HL-60/S4 treated with retinoic acid at 250 ng/mL for 4 days and 3 days (cell line): Measurements from ENCODE around the gene SLC30A1.

Experiments used
- in situ Hi-C: fragments of 300-500 bp; cut with MboI; formaldehyde crosslinking; loops from 2 replicates; pipeline ENCODE4 v1.7.0; 2022; ENCODE audit warnings: low sequenced_read_pairs

Gene SLC30A1

GRCh38 chr1:211525101-211525676 lies 53.8 kb downstream of the SLC30A1 start:
- in situ Hi-C loops: no loop called here

GRCh38 chr1:211524521-211524920 lies 54.4 kb downstream of the SLC30A1 start:
- in situ Hi-C loops: no loop called here

- in situ Hi-C loops: no loop called here
These were observed 56.2 kb downstream of the SLC30A1 start for GRCh38 chr1:211522804-211523203.
